Testis (tissue), 3 donors: ENCODE data around the gene ARFGAP3. TPM values are rescaled to one million over a fixed set of nuclear protein-coding genes. Genes with fewer than 3 reads are reported as not detected.

ENCODE experiments used
- DNase-seq: peaks from one replicate; pipeline ENCODE4 v3.0.0-alpha.2; 2019
- H3K27ac ChIP-seq, 2 donors: fragments of 200-600 bp; sonication (generic); one replicate each; pipeline ENCODE4 v1.5.1; 2019
- H3K27me3 ChIP-seq: fragments of 200-600 bp; sonication (generic); one replicate; pipeline ENCODE4 v1.5.1; 2019
- H3K36me3 ChIP-seq: fragments of 200-600 bp; sonication (generic); one replicate; pipeline ENCODE4 v1.5.1; 2017; ENCODE audit warnings: low read depth; ENCODE audit errors: missing control alignments
- H3K4me1 ChIP-seq: fragments of 200-600 bp; sonication (generic); one replicate; pipeline ENCODE4 v1.5.1; 2019
- H3K4me3 ChIP-seq, 2 donors: fragments of 200-600 bp; sonication (generic); one replicate each; pipeline ENCODE4 v1.5.1; 2017 to 2019
- H3K9me3 ChIP-seq: fragments of 200-600 bp; sonication (generic); one replicate; pipeline ENCODE4 v1.5.1; 2017
- CTCF ChIP-seq, 3 experiments: fragments of 450-650 bp in 2 of 3; fragments of 200-600 bp in 1 of 3; sonication (generic) in 1 of 3; IDR thresholded peaks; one replicate each; pipeline ENCODE4 v1.5.1; 2016 to 2019; ENCODE audit warnings: antibody characterized with exemption in 3 of 3, mild to moderate bottlenecking in 2 of 3, moderate library complexity in 1 of 3
- POLR2A ChIP-seq: fragments of 450-650 bp; IDR thresholded peaks from one replicate; pipeline ENCODE4 v1.6.1; 2017; ENCODE audit warnings: antibody characterized with exemption, mild to moderate bottlenecking, moderate library complexity
- WGBS, 2 donors: methylation state at CpG; one replicate each; pipeline ENCODE4 v1.1.5; 2018; 5-methylcytosine and 5-hydroxymethylcytosine counted together
- intact Hi-C: fragments of 100-400 bp; cut with DNase I; formaldehyde crosslinking; loops from one replicate; pipeline ENCODE4 v1.15.1; 2023; ENCODE audit warnings: low total_unique reads
- polyA plus RNA-seq: library from polyadenylated mRNA; stranded (reverse); fragments of 350-450 nt; fragmentation: Illumina TruSeq; extraction: RNeasy Lipid Tissue Mini Kit (QIAGEN cat#74804); gene quantifications from one replicate; pipeline ENCODE4 v1.2.3, GENCODE V29; 2014; ENCODE audit warnings: low read depth, low replicate concordance; ENCODE audit not compliant: insufficient read depth
- total RNA-seq, 2 donors: library from RNA; depleted of rRNA; stranded (reverse); fragments of >200 nt; gene quantifications; one replicate each; pipeline ENCODE4 v1.2.3, GENCODE V29; 2016

ARFGAP3 gene
- total and polyA plus RNA-seq, 3 donors from 2014 or later: 50.2 to 82.9 (median 54.1) TPM

GRCh38 chr22:42881982-42882656, 25.0 kb upstream of the ARFGAP3 start:
- no peaks in the 10 kb centered on the region for H3K27me3 ChIP-seq
- DNase-seq: no peak
- no peaks in the 10 kb centered on the region for H3K9me3 ChIP-seq
- intact Hi-C loops: no loop called here
- H3K27ac ChIP-seq: no peak overlapping the region
- TF ChIP-seq CTCF (IDR thresholded peaks at IDR 0.05): no peak
- no peak for TF ChIP-seq POLR2A
- 73 to 85% methylated on average over 10 of the region's 10 CpGs for WGBS, 2 donors
- no peaks in the 10 kb centered on the region for H3K36me3 ChIP-seq
- no peak overlapping the region for H3K4me3 ChIP-seq
- H3K4me1 ChIP-seq: no peaks in the 10 kb centered on the region

- no peak for DNase-seq
- Histone ChIP-seq H3K9me3 (no peaks in the 10 kb centered on the region), H3K4me3 (no peak overlapping the region), H3K36me3 (no peaks in the 10 kb centered on the region), H3K27ac (no peak overlapping the region), H3K4me1 (no peaks in the 10 kb centered on the region), H3K27me3 (no peaks in the 10 kb centered on the region)
- 93 to 94% methylated on average over 5 to 12 of the region's 12 CpGs for WGBS, 2 donors
- intact Hi-C loops: no loop called here
- TF ChIP-seq CTCF (IDR thresholded peaks at IDR 0.05) (no peak), POLR2A (no peak)
Measured at GRCh38 chr22:42881298-42881697, 24.2 kb upstream of the ARFGAP3 start.

GRCh38 chr22:42880815-42881214, 23.7 kb upstream of the ARFGAP3 start:
- Histone ChIP-seq H3K27me3 (no peaks in the 10 kb centered on the region), H3K4me3 (no peak overlapping the region), H3K9me3 (no peaks in the 10 kb centered on the region), H3K27ac (no peak overlapping the region), H3K36me3 (no peaks in the 10 kb centered on the region), H3K4me1 (no peaks in the 10 kb centered on the region)
- DNase-seq: no peak
- intact Hi-C loops: no loop called here
- TF ChIP-seq CTCF (IDR thresholded peaks at IDR 0.05): no peak
- no peak for TF ChIP-seq POLR2A
- WGBS, 2 donors: 89 to 92% methylated on average over 7 to 8 of the region's 8 CpGs

GRCh38 chr22:42879371-42880021, 22.4 kb upstream of the ARFGAP3 start:
- DNase-seq: no peak
- WGBS, 2 donors: 89 to 92% methylated on average over 8 to 14 of the region's 14 CpGs
- H3K9me3 ChIP-seq: no peaks in the 10 kb centered on the region
- H3K27ac ChIP-seq: no peak overlapping the region
- TF ChIP-seq POLR2A (no peak), CTCF (IDR thresholded peaks at IDR 0.05) (no peak)
- intact Hi-C loops: no loop called here
- no peak overlapping the region for H3K4me3 ChIP-seq
- no peaks in the 10 kb centered on the region for H3K36me3 ChIP-seq
- no peaks in the 10 kb centered on the region for H3K27me3 ChIP-seq
- no peaks in the 10 kb centered on the region for H3K4me1 ChIP-seq
